Raji (cell line): ENCODE data around the gene RNF144B.

ENCODE experiments used
- POLR2A ChIP-seq: IDR thresholded peaks from 2 replicates; pipeline ENCODE4 v1.6.1; 2011; ENCODE audit warnings: low read depth, low read length, control low read depth; ENCODE audit not compliant: insufficient read depth

The RNF144B gene

DNA sequence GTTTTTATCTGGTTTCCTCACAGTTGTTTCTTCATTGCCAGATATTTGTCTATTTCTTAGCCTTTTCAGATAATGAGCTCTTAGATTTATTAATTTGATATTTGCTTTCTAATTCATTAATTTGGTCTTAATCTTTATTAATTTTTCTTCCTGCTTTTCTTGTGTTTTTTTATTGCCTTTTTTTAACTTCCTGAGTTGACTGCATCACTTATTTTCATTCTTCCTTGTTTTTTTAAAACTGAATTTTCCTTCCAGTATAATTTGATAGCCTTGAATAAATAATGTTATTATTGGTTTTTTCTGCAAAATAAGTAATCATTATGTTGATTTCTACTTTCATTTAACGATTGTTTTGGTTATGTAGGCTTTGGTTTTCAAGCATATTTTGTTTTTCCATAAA lies 91.5 kb downstream of the RNF144B start:
- TF ChIP-seq POLR2A: no peak

DNA sequence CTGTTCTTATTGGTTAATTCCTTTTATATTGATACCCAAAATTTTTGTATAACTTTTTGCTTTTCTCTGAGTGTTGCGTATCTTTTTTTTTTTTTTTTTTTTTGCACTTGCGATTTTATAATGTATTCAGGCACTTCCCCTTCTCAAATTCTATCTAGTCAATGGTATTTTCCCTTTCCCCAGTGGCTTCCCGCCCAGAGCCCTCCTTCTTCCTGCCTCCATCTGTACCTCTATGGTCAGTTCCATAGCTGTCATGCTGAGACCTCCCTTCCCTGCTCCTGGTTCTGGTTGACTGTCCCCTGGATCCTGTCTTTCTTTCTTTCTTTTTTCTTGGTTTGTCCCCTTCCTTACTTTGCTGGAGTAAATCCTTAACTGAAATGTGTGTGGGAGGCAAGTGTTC lies 94.7 kb downstream of the RNF144B start:
- no peak for TF ChIP-seq POLR2A

DNA sequence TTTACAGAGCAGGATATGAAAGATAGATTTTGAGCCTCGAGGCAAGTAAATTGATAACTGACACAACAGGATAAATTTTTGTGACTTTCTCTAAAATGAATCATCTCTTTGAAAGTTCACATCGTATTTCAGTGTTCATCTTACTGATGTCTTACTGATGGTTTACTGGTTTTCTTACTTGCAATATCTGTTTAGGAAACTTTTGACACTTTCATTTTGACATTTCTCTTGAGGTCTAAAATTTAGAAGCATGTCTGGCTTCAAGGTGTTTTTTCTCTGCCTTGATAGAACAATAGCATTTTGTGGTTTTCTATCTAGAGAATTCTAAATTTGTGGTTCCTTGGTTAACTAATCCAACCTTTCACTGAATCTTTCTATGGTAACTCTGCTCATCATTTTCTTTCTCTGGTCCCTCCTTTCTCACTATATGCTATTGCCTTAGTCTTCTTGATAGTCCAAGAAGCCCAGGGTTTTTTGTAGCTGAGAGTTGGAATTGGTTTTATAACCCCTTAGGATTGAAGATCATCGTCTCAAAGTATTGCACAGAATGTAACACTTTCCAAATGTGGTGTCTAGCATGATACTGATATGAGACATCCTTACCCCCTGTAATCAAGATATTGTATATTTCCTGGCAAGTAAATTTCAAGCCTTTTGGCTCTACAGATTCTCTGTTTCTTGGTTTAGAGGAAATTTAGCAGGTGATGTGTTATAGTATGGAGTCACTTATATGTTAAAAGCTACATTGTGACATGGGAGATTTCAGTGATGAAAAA lies 98.7 kb downstream of the RNF144B start:
- TF ChIP-seq POLR2A: no peak

DNA sequence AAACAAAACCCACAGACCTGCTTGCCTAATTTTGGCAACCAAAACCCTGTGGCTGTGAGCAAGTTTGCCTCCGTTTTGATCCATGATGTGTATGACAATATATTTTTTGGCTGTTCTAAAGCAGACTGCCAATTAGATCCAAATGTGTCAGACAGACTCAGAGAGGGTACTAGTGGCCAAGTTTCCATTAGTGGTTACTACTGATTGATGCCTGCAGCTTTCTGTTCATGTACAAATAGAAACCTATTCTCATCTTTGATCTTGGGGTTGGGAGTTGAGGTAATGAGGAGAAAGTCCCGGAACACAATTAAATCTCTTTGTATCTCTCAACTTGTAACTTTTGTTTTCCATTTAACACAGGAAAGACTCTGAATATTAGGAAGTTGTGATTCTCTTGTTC lies 100.9 kb downstream of the RNF144B start:
- no peak for TF ChIP-seq POLR2A

DNA sequence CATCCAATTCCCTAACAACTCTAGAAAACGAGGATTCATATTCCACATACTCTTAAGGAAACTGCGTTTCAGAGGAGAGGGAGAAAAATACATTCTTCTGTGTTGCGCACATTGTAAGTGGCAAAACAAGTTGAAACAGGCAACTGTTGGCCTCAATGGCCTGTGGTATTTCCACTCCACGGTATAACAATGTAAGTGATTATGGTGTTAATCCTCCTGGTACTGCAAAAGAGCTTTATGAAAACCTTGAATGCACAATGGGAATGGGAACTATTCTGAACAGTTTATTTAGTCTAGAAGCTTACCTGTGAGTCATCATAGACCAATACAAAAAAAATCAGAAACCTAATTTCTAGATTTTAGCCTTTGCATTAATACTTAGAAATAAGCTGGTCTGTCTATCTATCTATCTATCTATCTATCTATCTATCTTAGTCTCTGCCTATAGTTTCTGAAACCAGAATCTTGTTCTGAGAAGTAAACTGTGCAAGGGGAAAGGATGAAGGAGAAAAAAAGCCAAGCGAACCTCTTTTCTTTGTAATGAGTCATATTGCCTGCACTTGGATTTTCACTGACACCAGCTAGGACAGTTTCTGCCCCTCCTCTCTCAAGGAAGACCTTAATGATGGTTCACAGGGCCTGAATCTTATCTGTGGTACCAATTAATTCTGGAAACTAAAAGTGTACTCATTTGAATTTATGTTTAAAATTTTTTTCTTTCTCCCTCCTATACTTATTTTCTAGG lies 101.5 kb downstream of the RNF144B start:
- no peak for TF ChIP-seq POLR2A

DNA sequence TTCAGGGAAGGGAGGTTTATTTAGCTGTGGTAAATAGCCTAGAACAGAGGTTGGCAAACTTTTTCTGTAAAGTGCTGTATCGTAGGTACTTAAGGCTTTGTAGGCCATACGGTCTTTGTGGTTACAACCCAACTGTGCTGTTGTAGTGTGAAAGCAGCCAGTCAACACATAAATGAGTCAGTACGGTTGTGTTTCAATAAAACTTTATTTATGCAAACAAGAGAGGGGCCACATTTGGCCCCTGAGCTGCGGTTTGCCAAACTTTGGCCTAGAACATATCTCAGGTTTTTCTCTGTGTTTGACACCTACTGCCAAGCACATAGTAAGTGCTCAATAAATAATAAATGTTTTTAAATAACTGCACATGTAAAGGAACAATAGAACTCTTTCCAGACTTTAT lies 102.2 kb downstream of the RNF144B start:
- TF ChIP-seq POLR2A: no peak

DNA sequence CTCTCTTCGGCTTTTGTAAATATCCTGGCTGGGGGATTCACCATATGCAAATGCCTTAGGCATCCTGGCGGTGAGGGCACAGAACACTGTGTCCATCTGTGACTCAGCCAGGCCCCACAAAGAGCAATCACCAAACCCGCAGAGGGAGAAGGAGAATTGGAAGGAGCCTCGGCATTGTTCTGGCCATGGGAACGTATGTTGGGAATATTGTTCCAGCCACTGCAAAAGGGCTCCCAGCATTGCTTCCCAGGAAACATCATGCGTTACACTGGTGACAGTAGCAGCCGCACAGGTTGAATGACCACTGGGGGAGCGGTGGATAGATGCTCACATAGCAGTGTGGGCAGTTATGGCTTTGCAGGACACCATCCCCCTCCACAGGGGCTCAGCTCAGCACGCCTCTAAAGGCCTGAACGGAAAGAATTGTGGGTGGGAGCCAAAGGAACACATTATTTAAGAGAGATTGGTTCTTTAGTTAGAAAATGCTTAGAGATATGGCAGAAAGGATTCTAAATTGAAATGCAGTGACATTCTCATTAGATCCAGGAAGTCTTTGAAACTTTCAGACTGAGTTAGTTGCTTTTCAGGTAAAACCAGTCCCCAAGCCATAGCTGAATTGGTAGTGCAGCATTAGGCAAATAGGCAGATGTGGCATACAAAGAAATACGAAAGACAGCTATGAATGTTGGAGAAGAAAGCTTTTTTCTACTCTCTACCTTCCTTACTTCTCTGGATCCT lies 104.3 kb downstream of the RNF144B start:
- TF ChIP-seq POLR2A: no peak

DNA sequence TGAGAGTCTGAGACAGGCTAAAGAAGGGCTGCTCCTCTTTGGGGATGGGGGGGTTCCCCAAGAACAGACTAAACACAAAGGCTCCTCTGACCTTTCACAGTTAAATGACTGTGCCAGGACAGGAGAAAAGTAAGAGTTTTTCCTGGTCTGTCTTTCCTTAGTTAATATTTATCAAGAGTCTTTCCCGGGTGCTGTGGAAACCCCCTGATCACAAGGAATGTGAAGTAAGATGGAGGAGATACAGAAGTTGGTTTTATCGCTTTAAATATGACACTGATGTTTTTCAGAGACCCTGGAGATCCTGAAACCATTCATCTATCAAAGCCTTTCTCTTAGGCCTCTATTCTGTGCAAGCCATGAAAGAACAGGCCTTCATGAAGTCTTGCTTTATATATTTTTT lies 105.8 kb downstream of the RNF144B start:
- TF ChIP-seq POLR2A: no peak

DNA sequence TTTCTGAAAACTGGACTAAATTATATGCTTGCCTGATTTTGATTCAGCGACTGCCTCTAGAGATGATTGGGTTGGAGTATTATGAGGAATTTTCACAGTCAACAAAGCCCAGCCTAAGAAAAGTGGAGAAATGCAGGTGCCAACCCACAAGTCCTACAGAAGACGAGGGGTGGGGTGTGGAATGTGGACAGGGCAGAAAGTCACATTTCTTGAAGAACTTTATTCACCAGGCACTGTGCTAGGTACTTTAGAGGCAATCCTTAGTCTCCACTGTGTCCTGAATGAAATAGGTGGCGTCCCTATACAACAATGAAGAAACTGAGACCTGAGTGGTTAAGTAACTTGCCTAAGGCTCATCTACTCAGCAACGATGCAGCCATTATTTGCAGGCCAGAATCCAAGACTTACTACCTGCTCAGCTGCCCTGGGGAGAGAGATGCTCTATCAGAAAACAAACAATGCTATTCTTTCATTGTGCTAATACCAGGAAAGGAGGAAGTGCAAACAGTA lies 106.3 kb downstream of the RNF144B start:
- no peak for TF ChIP-seq POLR2A

DNA sequence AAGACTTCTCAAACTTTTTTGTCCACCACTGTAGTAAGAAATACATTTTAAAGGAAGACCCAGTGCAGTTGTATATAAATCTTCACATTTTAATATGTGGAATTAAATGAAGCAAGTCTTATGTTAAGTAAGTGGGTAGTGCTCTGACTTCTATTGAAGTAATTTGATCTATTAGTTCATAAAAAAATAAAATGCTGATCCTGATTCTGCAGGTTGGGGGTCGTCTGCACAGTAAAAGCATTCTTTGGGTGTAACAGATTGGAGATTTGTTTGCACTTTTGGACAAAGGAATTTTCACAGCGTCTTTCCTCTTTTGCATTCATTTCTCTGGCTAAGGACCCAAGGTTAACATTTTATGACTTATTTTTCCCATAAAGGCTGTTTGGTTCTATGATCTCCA lies 106.8 kb downstream of the RNF144B start:
- TF ChIP-seq POLR2A: no peak

DNA sequence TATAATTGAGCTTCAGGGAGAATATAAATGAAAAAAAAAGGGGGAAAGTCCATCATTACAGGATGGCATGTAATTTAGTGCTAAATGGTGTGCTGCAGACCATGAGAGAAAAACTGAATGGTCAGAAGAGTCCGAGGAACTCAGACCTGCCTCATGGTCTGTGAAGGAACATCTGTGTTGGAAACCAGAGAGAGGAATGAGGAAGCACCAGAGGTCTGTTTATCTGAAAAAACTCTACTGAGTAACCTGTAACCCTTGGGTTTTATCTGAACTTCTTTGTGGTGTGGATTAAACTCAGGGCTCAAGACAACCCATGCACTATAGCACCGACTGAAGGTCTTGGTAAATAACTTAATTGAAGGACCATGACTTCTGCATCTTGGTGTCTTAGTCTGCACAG lies 108.1 kb downstream of the RNF144B start:
- no peak for TF ChIP-seq POLR2A

DNA sequence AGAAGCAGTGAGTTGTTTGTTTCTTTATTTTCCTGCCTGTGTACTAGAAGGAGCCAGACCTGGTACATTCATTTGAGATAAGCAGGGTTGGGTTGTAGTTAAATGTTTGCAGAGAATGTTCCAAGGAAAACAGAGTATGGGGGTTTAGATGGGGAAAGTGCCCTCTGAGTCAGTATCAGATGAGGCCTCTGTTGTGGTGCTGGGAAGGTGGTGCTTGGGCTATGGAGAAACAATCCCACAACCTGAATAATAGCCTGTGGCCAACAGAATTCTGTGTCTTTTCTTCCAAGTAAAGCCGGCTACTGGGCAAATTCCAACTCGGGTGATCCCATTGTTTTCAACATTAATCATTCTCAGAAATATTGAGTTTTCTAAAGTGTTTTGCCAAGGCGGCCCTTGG lies 109.3 kb downstream of the RNF144B start:
- no peak for TF ChIP-seq POLR2A

DNA sequence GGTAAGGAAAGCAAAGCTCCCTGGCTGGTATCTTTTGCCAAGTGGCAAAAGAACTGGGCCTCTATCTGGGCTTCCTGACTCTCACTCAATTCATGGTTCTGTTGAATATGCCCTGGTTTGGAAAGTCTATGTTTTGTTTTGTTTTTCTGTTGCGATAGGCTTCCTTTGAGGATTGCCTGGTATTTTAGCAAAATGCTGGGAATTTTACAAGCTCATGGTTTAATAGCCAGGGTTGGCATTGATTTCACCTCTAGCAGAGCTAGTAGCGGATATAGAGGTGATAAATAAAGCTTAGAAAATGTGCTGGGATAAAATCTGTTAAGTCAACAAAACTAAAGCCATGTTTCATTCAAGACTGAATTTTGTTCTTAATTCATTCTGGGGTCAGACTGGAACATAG lies 109.9 kb downstream of the RNF144B start:
- TF ChIP-seq POLR2A: no peak

DNA sequence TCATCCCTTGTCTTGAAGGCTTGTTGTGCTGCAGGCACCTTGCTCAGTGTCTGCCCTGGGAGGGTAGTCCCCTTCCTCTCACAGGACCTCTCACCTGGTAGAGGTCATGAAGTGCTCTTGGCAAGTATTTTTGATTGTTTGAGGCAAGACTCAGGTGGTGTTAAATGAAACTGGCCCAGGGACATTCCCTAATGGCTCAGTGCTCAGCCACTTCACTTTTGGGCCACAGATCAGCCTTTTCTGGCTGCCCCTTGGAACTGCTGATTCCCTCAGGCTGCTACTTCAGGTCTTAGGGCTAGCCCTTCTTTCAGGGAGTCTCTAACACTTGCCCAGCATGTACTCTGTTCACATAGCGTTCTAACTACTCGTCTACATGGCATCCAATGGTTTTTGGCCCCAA lies 111.3 kb downstream of the RNF144B start:
- no peak for TF ChIP-seq POLR2A

DNA sequence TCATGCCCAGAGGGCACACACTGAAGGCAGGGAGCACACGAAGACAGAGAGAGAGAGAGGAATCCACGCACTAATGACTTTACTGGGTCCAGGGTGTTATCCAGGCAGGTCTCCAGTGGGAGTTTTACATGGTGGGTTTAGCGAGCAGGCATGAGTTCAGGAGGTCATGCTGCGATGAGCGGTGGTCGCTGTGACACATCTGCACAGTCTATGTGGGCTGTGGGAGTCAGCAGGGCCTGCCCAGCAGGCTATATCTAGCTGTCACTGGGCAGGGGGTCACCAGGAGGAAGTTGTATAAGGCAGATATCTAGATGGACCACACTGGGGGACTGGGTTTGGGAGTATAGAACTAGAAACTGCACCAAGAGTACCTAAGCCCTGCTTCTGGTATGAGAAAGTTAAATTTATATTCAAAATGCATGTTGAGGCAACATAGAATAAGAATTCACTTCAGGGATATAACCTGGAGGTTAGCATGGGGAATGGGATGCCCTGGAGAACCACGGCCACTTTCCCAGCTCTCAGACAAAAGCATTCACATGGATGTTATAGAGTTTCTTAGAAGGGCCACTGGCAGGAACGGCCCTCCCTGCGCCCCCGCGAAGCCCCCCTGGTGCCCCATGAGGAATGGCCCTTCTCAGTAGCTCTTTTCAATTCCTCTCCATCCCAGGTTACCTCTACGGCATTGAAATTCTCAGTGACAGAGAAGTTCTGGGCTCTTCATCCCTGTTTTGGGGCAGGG lies 113.9 kb downstream of the RNF144B start:
- TF ChIP-seq POLR2A: no peak

DNA sequence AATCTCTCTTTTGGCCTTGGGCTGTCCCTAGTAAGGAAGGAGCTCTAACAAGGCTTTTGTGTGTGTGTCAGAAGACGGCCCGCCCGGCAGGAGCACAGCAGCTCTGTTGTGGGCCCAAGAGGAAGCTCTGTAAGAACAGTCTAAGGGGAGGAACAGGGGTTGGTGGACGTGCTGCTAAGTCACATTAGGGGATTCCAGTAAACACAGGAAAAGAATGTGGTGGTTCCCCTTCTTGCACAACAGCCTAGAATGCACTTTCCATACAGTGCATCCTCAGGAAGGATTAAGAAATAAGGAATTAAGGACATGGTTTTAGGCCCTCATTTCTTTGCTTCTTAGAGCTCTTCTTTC lies 114.5 kb downstream of the RNF144B start:
- TF ChIP-seq POLR2A: no peak

DNA sequence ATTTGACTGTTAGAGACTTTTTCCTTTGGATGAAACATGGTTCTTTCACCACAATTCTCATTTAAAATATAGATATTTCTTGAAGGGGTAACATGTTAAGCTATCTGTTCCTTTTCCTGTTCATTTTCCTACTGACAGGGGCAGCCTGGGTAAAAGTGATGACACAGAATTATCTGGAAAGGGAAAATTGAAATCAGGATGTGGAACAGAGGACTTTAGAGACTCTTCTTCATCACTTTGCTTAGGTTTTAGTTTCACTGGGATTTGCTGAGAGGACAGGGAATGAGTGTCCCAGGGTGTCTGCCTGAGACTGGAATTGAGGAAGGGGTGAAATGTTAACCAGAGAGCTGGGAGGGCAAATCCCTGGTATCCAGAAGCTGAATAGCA lies 116.0 kb downstream of the RNF144B start:
- TF ChIP-seq POLR2A: no peak
